GM12875 (cell line): ENCODE results near the gene CCDC124.
"Not testable (repeated sequence)": the region's sequence is repeated elsewhere in the genome, so short reads cannot be mapped to it uniquely, and the experiment has no call there.

Experiments
- H3K4me3 ChIP-seq: one replicate; pipeline ENCODE4 v1.5.1; 2011; ENCODE audit warnings: low read depth, low read length, control low read depth
- TF ChIP-seq, protein P1 (sequence below): IDR thresholded peaks from 2 replicates; pipeline ENCODE4 v1.5.1; 2011; ENCODE audit warnings: low read depth, mild to moderate bottlenecking, control low read depth, inconsistent platforms, low read length, moderate library complexity, borderline replicate concordance; ENCODE audit not compliant: insufficient read depth

The CCDC124 gene

DNA sequence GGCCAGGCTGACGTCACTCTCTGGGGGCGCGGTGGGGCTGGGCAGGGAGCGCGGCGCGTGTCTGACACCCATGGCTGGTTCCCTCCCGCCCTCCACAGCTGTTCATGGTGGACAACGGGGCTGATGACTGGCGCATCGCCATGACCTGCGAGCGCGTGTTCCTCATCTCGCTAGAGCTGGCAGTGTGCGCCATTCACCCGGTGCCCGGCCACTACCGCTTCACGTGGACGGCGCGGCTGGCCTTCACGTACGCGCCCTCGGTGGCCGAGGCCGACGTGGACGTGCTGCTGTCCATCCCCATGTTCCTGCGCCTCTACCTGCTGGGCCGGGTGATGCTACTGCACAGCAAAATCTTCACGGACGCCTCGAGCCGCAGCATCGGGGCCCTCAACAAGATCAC, 48.8 kb downstream of the CCDC124 start:
- TF ChIP-seq, protein P1, sequence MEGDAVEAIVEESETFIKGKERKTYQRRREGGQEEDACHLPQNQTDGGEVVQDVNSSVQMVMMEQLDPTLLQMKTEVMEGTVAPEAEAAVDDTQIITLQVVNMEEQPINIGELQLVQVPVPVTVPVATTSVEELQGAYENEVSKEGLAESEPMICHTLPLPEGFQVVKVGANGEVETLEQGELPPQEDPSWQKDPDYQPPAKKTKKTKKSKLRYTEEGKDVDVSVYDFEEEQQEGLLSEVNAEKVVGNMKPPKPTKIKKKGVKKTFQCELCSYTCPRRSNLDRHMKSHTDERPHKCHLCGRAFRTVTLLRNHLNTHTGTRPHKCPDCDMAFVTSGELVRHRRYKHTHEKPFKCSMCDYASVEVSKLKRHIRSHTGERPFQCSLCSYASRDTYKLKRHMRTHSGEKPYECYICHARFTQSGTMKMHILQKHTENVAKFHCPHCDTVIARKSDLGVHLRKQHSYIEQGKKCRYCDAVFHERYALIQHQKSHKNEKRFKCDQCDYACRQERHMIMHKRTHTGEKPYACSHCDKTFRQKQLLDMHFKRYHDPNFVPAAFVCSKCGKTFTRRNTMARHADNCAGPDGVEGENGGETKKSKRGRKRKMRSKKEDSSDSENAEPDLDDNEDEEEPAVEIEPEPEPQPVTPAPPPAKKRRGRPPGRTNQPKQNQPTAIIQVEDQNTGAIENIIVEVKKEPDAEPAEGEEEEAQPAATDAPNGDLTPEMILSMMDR: no peak
- no peak overlapping the region for H3K4me3 ChIP-seq

DNA sequence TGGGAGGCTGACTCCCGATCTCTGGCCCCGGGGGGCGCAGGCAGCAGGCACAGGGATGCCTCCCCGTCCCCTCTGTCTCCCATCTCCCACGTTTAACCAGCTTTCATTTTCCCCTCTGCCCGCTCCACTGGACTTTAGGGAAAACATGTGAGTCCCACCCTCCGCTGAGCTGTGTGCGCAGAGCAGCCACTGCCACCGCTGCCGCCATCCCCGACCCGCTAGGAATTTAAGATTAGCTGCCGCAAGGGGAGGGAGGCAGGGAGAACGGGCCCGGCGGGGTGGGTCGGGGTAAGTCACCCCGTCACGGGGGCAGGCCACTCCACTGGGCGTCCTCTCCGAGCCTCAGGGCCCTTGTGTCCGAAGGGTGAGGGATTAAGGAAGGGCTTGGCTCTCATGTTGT, 49.6 kb downstream of the CCDC124 start:
- no peak overlapping the region for H3K4me3 ChIP-seq
- TF ChIP-seq, protein P1: no peak

DNA sequence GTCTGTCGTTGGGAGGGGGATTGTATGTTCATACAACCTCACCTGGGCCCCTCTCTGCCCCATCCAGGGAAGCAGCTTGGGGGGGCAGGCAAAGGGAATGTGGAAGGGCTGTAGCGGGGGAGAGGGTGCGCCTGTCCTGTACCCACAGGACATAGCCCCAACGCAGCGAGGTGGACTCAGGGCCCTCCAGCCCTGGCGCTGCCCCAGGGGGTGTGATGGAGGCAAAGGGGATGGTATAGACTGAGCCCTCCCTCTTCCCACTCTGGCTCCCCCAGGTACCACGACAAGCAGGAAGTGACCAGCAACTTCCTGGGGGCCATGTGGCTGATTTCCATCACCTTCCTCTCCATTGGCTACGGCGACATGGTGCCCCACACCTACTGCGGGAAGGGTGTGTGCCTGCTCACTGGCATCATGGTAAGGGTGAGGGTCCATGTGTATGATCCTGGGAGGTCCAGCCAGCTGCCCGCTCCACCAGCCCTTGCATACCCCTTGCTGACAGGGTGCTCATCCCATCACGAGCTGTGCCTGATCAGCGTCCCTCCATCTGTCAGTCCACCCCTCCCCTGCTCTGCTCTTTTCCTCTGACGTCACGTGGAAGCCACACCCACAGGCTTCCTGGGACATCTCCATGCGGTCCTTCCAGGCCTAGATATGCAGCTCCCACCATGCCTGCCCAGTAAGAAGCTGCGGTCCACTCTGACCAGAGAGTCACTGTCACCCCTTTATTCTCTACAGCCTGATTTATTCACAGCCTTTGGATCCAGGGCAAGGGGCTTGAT, 52.4 kb downstream of the CCDC124 start:
- TF ChIP-seq, protein P1: no peak
- no peak overlapping the region for H3K4me3 ChIP-seq

DNA sequence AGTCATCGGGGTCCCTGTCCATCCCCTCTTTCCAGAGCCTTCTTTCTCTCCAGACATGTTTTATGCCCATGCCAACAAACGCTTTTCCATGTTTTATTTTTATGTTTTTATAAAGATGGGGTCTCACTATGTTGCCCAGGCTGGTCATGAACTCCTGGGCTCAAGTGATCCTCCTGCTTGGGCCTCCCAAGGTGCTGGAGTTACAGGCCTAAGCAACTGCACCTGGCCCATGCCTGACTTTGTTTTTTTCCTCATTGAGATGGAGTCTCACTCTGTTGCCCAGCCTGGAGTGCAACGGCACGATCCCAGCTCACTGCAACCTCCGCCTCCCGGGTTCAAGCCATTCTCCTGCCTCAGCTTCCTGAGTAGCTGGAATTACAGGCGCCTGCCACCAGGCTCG, 53.8 kb downstream of the CCDC124 start:
- not testable (repeated sequence) for H3K4me3 ChIP-seq

DNA sequence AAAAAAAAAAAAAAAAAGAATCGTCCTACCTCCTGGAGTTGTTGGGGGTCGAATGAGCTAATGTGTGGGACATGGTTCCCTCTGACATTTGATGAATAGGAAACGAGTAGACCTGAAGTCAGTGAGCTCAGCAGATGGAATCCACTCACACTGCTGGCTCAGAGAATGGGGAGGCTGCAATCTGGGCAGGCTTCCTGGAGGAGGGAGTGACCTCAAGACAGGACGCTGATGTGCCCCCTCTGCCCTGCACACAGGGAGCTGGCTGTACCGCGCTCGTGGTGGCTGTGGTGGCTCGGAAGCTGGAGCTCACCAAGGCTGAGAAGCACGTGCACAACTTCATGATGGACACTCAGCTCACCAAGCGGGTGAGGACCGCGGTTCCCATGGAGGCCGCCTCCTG, 55.3 kb downstream of the CCDC124 start:
- no peak overlapping the region for H3K4me3 ChIP-seq
- TF ChIP-seq, protein P1: no peak

DNA sequence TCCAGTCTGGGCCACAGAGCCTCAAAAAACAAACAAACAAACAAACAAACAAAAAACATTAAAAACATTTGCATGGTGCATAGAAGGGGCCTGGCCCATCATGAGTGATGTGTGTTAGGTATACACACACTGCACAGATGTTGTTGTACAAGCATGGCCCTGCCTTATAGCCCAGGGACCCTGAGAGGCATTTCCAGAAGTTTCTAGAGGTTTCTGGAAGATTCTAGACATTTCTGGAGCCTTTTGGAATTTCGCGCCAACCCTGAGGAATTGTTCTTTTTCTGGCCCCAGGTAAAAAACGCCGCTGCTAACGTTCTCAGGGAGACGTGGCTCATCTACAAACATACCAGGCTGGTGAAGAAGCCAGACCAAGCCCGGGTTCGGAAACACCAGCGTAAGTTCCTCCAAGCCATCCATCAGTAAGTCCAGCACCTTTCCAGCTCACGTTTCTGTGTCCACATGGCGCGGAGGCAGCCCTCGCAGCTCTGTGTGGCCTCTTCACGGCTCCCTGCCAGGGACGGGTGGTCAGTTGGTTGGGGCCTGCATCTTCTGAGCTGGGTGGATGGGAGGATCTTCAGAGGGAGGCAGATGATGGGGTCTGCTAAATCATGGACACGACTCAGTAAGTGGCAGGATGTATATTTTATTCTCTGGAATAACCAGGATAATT, 56.7 kb downstream of the CCDC124 start:
- H3K4me3 ChIP-seq: no peak overlapping the region
- TF ChIP-seq, protein P1: no peak

DNA sequence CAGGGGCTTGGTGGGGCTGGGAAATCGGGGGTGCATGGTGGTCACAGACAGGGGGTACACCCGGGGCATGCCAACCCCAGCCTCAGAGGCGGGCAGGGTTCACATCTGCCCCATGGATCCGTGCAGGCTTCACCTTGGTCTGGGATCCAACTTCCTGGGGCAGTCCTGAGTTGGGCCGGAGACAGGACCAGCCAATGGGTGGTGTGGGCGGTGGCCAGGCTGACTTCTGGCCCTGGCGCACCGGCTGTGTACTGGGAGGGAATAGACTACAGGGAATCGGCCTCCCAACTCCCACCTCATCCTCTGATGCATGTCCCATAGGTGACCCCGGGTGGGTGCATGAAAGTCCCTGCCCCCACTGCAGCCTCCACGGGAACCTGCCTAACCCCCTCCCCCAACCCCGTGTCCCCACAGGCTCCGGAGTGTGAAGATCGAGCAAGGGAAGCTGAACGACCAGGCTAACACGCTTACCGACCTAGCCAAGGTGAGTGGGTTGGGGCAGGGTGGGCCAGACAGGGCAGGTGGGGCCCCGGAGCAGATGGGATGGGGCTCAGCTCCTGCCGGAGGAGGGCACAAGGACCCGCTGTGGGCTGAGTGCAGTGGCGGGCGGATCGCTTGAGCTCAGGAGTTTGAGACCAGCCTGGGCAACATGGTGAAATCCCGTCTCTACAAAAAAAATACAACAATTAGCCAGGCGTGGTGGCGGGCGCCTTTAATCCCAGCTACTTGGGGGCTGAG, 60.4 kb downstream of the CCDC124 start:
- TF ChIP-seq, protein P1: no peak

More for the DNA sequence above, 60.4 kb downstream of the CCDC124 start:
- no peak overlapping the region for H3K4me3 ChIP-seq
